ENCODE data around the gene UBE2O.

- TF ChIP-seq, protein P1, sequence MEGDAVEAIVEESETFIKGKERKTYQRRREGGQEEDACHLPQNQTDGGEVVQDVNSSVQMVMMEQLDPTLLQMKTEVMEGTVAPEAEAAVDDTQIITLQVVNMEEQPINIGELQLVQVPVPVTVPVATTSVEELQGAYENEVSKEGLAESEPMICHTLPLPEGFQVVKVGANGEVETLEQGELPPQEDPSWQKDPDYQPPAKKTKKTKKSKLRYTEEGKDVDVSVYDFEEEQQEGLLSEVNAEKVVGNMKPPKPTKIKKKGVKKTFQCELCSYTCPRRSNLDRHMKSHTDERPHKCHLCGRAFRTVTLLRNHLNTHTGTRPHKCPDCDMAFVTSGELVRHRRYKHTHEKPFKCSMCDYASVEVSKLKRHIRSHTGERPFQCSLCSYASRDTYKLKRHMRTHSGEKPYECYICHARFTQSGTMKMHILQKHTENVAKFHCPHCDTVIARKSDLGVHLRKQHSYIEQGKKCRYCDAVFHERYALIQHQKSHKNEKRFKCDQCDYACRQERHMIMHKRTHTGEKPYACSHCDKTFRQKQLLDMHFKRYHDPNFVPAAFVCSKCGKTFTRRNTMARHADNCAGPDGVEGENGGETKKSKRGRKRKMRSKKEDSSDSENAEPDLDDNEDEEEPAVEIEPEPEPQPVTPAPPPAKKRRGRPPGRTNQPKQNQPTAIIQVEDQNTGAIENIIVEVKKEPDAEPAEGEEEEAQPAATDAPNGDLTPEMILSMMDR (IDR thresholded peaks at IDR 0.05) = no peak
- TF ChIP-seq SMC3 (IDR thresholded peaks at IDR 0.05; ENCODE audit: low read depth, low read length) = no peak
- no peak for TF ChIP-seq TAF1 (IDR thresholded peaks at IDR 0.05; ENCODE audit: borderline replicate concordance, low read depth, low read length)
- no peak for TF ChIP-seq EP300 (IDR thresholded peaks at IDR 0.05; ENCODE audit: borderline replicate concordance in 1 of 2, low read depth in 1 of 2, low read length in 1 of 2)
- no peak for TF ChIP-seq MXI1 (IDR thresholded peaks at IDR 0.05; ENCODE audit: low read depth, low read length)
- TF ChIP-seq EZH2phosphoT487 (IDR thresholded peaks at IDR 0.05; ENCODE audit: borderline replicate concordance, low read depth) = no peak
- TF ChIP-seq TEAD4 (IDR thresholded peaks at IDR 0.05; ENCODE audit: borderline replicate concordance, insufficient read depth) = no peak
- TF ChIP-seq RAD21 (IDR thresholded peaks at IDR 0.05; ENCODE audit: low read length) = no peak
- no peak for TF ChIP-seq CHD2 (IDR thresholded peaks at IDR 0.05; ENCODE audit: low read length, partially characterized antibody)
- TF ChIP-seq MAX (IDR thresholded peaks at IDR 0.05; ENCODE audit: low read depth) = no peak
- no peak for TF ChIP-seq SIN3A (IDR thresholded peaks at IDR 0.05; ENCODE audit: borderline replicate concordance, low read depth, low read length)
Observed at GRCh38 chr17:76419576-76420260, 33.2 kb downstream of the UBE2O start.

Measured in SK-N-SH (cell line).